ENCODE measurements around the gene KMT2C.
"Not testable (repeated sequence)": the region's sequence is repeated elsewhere in the genome, so short reads cannot be mapped to it uniquely, and the experiment has no call there.

DNA sequence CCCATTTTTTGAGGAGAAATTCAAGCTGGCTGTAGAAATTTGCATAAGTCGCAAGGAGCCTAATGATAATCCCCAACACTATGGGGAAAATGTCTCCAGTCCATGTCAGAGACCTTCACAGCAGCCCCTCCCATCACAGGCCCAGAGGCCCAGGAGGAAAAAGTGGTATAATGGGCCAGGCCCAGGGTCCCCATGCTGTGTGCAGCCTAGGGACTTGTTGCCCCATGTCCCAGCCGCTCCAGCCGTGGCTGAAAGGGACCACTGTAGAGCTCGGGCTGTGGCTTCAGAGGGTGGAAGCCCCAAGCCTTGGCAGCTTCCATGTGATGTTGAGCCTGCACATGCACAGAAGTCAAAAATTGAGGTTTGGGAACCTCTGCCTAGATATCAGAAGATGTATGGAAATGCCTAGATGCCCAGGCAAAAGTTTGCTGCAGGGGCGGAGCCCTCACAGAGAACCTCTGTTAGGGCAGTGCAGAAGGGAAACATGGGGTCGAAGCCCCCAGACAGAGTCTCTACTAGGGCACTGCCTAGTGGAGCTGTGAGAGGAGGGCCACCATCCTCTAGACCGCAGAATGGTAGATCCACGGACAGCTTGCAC lies 35.3 kb upstream of the KMT2C start:
- not testable (repeated sequence) for TF ChIP-seq ZFP3 (CRISPR knock-in tag; IDR thresholded peaks at IDR 0.05); ZFP30 (CRISPR knock-in tag; IDR thresholded peaks at IDR 0.05); RARB (CRISPR knock-in tag; IDR thresholded peaks at IDR 0.05); ARNTL (CRISPR knock-in tag; IDR thresholded peaks at IDR 0.05; ENCODE audit: borderline replicate concordance, low read depth); ESRRG (CRISPR knock-in tag; IDR thresholded peaks at IDR 0.05)
- TF ChIP-seq, protein P1, sequence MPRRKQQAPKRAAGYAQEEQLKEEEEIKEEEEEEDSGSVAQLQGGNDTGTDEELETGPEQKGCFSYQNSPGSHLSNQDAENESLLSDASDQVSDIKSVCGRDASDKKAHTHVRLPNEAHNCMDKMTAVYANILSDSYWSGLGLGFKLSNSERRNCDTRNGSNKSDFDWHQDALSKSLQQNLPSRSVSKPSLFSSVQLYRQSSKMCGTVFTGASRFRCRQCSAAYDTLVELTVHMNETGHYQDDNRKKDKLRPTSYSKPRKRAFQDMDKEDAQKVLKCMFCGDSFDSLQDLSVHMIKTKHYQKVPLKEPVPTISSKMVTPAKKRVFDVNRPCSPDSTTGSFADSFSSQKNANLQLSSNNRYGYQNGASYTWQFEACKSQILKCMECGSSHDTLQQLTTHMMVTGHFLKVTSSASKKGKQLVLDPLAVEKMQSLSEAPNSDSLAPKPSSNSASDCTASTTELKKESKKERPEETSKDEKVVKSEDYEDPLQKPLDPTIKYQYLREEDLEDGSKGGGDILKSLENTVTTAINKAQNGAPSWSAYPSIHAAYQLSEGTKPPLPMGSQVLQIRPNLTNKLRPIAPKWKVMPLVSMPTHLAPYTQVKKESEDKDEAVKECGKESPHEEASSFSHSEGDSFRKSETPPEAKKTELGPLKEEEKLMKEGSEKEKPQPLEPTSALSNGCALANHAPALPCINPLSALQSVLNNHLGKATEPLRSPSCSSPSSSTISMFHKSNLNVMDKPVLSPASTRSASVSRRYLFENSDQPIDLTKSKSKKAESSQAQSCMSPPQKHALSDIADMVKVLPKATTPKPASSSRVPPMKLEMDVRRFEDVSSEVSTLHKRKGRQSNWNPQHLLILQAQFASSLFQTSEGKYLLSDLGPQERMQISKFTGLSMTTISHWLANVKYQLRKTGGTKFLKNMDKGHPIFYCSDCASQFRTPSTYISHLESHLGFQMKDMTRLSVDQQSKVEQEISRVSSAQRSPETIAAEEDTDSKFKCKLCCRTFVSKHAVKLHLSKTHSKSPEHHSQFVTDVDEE (CRISPR knock-in tag; IDR thresholded peaks at IDR 0.05) = not testable (repeated sequence)
- TF ChIP-seq, protein P2, sequence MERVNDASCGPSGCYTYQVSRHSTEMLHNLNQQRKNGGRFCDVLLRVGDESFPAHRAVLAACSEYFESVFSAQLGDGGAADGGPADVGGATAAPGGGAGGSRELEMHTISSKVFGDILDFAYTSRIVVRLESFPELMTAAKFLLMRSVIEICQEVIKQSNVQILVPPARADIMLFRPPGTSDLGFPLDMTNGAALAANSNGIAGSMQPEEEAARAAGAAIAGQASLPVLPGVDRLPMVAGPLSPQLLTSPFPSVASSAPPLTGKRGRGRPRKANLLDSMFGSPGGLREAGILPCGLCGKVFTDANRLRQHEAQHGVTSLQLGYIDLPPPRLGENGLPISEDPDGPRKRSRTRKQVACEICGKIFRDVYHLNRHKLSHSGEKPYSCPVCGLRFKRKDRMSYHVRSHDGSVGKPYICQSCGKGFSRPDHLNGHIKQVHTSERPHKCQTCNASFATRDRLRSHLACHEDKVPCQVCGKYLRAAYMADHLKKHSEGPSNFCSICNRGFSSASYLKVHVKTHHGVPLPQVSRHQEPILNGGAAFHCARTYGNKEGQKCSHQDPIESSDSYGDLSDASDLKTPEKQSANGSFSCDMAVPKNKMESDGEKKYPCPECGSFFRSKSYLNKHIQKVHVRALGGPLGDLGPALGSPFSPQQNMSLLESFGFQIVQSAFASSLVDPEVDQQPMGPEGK (CRISPR knock-in tag; IDR thresholded peaks at IDR 0.05; ENCODE audit: borderline replicate concordance) = not testable (repeated sequence)
